ENCODE data around the gene PSEN1.

GRCh38 chr14:73216030-73216429 is 79.7 kb downstream of the PSEN1 start:
- TF ChIP-seq CTCF (IDR thresholded peaks at IDR 0.05) (no peak), POLR2A (IDR thresholded peaks at IDR 0.05) (no peak)
